Measurements from ENCODE around the gene TRNP1.

Gene TRNP1

DNA sequence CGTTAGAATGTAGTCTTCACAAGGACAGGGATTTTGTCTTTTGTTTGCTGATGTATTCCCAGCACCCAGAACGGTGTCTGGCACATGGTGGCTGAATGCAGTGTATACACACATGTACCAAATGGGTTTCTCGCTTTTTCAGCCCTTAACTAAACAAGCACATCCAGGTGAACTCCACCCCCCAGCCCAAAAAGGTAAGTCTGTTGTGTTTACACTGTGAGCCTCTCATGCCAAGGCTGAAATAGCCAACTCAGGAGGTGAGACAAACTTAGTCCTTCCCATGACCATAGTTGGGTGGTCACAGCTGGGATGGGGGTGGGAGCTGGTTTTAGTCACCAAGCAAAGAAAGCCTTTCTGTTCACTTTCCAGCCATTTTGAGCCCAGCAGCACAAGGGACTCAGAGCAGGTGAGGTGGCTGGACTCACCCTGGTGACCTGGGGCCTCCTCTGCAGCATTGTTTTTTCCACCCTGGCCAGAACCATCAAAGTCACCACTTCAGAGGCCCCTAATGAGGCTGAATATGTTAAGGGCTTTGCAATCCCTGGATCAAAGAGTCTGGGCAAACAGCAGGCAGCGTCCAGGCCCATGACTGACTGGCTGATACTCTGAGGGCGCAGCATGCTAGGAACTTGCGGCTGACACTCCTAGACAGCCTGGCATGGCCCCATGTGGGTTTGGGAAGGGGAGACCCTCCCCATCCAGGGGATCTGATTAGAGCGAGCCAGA is 10.4 kb downstream of the TRNP1 start:
- no peak for DNase-seq

- no peak for DNase-seq
These were observed 11.1 kb downstream of the TRNP1 start for GRCh38 chr1:27004471-27005165.

GRCh38 chr1:27005166-27005530 is 11.7 kb downstream of the TRNP1 start:
- no peak for DNase-seq

- DNase-seq = no peak
These were observed 12.4 kb downstream of the TRNP1 start for GRCh38 chr1:27005648-27006496.

DNA sequence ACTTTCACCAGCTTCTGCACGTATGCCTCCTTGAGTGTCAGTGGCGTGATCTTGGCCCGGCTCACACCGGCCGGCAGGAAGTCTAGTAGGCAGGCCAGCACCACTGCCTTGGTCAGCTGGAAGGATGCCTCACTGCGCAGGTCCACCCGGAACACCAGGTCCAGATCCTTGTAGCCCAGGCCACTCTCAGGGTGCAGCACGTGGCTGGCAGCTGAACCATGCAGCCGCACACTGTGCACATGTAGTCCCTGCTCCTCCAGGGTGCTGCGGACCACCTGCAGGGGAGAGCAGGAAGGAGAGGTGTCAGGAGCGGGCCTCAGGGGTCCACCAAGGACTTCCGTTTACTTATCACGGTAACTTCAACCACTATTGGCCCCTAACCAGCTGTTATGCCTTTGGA is 13.2 kb downstream of the TRNP1 start:
- DNase-seq = no peak

- DNase-seq = no peak
These were observed 14.6 kb downstream of the TRNP1 start for GRCh38 chr1:27007909-27008582.

- no peak for DNase-seq
These were observed 16.2 kb downstream of the TRNP1 start for GRCh38 chr1:27009601-27010197.

DNA sequence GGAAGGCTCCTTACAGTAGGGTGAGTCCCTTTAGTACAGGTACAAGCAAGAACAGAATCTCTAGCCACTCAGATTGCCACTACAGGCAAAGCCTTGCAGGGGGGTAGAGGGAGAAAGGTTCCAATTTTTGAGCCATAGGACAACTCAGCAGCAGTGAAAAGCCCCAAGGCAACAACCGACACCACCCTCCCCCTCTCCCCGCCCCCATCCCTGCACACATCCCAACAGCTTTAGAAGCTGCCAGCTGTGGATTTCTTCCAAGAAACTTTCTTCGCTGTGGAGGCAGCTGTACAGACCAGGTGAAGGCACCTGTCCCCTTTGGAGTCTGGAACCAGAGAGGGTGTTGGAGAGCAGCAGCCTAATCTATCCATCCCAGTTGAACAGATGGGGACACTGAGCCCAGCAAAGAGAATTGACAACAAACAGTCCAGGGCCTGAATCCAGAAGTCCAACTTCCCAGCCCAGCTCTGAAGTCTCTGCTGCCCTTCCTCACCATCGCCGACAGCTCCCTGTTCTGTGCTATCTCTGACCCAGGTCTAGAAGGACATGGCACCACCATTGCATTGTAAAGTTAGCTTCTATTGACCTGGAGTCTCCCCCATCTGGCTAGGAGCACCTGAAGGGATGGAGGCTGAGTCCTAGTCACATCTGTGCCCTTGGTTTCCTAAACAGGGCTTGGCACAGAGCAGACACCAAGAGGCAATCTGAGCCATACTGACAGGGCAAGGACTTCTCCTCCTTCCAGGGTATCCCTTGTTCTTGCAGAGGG is 16.9 kb downstream of the TRNP1 start:
- no peak for DNase-seq

- no peak for DNase-seq
These were observed 17.7 kb downstream of the TRNP1 start for GRCh38 chr1:27011058-27011764.

DNA sequence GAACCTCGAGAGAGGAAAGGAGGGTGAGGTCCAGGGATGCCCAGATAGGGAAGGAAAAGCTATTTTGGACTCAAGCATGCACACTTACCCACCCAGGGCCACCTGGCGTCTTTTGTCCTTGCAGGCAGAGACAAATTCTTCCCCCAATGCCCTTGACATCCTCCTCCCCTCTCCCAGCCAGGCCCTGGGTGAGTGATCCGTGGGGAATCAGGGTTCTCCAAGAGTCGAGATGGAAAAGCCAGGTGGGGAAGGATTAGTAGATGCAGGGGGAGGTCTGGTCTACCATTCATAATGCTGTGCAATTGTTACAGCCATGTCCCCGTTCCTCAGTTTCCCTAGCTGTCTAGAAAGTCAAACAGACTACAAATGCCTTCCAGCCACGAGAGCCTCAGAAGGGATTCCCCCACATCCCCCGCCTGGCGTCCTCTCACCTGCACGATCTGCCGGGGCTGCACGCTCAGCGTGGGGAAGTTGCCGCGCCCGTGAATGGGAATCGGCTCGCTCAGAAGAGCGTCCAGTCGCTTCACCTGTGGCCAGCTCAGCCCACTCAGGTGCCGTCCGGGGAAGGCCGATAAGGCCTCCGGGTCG is 18.6 kb downstream of the TRNP1 start:
- DNase-seq = no peak

DNA sequence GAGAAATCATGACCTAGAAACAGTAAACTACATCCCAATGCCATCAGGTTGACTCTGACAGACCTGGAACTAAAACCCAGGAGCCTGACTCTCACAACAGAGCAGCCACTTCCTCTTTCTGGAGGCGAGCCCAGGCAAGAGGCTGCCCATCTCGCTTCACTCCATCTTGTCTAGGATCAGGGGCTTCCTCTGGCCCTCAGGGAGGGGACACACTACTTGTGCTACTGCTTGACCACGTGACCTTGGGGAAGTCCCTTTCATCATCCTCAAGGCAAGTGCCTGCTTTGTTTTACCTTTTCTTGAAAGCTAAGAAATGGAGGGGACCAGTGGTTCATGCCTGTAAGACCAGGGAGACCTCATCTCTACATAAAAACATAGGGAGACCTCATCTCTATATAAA is 21.8 kb downstream of the TRNP1 start:
- DNase-seq = no peak

DNA sequence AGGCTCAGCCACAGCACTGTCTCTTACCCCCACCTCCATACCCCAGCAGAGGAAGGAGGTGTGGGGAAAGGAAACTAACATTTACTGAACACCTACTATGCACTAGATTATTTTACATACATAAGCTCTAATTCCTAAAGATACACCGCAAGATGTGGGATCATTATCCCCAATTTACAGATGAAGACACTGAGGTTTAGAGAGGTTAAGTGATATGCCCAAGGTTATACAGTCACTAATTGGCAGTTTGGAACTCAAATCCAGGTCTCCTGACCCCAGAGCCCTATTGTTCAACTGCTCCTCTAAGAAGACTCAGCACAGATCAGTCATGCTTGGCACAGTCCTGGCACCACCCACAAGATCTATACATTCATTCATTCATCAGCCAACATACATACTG is 22.9 kb downstream of the TRNP1 start:
- DNase-seq = no peak

- DNase-seq = no peak
These were observed 23.7 kb downstream of the TRNP1 start for GRCh38 chr1:27017207-27017606.

DNA sequence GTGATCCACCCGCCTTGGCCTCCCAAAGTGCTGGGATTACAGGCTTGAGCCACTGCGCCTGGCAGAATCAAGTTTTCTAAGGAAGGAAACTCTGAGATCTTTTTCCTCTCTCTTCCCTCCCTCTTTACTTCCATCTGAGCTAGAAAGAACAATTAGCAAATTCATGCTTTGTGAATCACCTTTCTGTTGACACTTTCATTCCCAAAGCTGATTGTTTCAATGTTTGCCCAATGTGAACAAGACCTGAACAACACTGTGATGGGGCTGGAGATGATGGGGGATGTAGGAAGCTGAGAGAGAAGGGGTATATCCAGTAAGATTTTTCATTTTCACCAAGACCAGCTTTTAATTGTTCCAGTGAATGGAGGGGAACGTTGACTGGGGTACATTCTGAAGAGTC is 24.8 kb downstream of the TRNP1 start:
- no peak for DNase-seq

GRCh38 chr1:27021354-27022031 is 28.0 kb downstream of the TRNP1 start:
- no peak for DNase-seq

DNA sequence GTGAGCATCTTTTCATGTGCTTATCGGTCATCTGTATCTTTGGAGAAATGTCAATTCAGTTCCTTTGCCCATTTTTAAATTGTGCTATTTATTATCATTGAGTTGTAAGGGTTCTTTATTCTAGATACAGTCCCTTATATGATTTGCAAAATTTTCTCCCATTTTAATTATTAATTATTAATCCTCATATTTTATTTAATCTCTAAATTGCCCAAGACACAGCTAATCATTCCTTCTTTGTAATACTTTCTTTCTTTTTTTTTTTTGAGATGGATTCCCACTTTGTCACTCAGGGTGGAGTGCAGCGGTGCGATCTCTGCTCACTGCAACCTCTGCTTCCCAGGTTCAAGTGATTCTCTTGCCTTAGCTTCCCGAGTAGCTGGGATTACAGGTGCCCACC is 32.2 kb downstream of the TRNP1 start:
- DNase-seq = no peak

DNA sequence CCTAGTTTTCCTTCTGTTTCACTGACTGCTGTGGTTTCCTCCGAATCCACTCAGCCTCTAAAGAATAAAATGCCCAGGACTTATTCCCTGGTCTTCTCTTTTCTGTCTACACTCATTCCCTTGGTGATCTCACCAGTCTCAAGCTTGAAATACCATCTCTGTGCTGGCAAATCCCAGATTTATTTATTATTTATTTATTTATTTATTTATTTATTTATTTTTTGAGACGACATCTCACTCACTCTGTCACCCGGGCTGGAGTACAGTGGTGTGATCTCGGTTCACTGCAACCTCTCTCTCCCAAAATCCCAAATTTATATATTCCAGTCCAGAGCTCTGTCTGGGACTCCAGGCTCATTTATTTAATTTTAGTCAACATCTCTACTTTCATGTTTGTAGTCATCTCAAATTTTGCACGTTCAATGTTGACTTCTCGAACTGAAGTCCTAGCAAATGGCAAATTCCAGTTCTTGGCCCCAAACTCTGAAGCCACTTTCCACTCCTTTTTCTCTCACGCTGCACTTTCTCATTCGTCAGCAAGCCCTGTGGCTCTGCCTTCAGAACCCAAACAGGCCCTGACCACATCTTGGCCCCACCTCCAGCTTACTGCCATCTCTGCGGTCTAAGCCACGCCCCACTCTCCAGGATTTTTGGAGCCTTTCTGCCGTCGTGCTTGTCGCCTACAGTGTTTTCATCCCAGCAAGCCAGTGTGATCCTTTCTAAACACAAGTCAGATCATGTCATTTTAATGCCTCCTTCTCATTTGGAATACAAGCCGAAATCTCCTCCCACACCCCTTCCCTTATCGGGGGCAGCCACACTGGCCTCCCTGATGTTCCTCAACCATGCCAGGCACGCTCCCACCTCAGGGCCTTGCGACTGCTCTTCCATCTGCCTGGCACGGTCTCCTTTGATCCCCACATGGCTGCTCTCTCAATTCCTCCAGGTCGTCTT is 33.4 kb downstream of the TRNP1 start:
- DNase-seq = no peak

GRCh38 chr1:27027575-27028250 is 34.2 kb downstream of the TRNP1 start:
- DNase-seq = no peak
